Inflammatory macrophage treated with lipopolysaccharide for 1 hour (primary cell): ENCODE data around the gene IL18BP.

ENCODE experiments used
- DNase-seq, 2 donors: peaks; one replicate each; pipeline ENCODE4 v3.0.0-alpha.2; 2020 to 2022

IL18BP gene

DNA sequence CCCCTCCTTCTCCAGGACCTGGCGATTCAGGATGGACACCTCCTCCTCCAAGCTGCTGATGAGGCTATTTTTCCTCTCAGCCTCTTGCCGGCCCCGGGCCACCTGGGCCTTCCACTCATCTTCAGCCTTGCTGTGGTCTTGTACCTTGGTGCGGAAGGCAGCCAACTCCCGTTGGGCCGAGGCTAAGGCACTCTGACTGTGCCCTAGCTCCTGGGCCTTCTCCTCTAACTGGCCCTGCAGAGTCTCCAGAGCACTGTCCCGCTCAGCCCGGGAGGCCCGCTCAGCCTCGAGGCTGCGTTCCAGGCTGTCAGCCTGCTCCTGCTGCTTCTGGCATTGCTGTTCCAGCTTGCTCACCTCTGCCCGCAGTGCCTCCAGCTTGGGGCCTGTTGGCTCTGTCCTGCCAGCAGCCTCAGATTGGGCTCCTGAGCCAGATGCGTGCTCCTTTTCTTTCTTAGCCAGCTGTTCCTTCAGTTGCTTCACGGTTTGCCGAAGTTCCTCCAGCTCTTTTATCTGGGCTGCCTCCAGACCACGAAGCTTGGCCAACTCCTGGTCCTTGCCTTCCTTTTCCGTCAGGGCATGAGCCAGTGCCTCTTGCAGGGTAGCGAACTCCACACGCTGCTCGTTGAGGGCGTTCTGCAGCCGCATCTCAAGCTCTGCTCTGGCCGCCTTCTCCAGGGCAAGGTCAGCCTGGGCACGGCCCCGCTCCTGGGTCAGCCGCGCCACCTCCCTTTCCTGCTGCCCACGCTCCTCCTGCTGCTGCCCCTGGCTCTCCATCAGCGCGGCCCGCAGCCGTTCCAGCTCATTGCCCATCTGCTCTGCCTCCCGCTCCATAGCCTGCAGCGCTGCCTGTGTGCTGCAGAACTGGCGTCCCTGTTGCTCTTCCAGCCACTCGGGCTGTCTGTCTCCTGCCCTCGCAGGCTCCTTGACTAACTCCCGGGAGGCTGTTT is 15.3 kb downstream of the IL18BP start:
- no peak for DNase-seq

GRCh38 chr11:72014761-72015320 is 16.1 kb downstream of the IL18BP start:
- DNase-seq = no peak

DNA sequence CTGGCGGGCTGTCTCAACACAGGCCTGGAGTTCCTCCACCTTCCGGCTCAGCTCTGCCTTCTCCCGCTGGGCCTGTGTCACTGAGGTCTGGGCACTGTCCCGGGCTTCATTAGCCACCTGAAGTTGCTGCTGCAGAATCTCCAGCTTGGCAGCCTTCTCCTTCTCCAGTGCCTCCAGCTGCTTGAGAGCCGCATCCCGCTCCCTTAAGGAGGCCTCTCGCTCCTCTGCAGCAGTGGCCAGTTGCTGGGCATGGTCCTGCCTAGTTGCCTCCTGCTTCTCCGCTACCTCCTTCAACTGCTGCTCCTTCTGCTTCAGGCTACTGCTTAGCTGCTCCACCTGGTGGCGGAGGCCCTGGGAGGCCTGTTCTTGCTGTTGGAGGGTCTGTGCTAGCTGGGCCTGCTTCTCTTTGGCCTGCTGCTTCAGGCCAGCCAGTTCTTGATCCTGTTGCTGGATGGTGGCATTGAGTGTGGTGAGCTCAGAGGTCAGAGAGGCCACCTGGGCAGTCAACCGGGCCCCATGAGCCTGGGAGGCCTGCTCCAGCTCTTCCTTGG is 16.9 kb downstream of the IL18BP start:
- no peak for DNase-seq

DNA sequence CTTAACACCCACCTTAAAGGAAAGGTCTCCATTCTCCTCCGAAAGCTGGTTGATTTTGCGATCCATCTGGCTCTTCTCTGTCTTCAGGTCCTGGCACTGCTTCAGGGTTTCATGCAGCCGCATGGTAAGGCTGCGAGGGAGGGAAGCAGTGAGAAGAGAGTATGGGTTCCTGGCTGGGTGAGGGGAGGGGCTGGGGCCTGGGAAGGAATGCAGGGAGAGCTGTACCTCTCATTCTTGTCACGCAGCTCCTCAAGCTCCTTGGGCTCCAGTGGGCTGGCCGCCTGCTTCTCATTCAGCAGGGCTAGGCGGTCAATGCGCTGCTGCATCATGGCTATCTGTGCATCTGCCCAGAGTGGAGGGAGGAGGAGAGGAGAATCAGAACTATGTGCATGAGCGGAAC is 19.5 kb downstream of the IL18BP start:
- DNase-seq = no peak

GRCh38 chr11:72023335-72023734 is 24.6 kb downstream of the IL18BP start:
- DNase-seq = no peak

GRCh38 chr11:72024069-72024754 is 25.5 kb downstream of the IL18BP start:
- DNase-seq = no peak

DNA sequence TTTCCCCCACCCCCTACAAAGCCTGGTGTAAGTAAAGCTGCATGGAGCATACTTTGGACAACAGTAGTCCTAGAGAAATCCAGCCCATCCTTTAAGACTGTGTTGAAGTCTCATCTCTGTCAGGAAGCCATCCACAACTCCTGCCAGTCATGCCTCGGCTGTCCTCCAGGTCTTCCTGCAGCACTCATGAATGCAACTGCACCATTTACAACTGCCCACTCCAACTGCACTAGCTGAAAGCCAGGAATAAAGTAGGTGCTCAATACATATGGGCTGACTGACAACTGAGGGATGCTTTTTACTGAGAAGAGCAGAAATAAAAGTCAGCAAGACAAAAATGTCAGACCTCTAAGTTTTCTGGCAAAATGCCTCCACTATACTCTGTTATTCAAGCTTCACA is 27.4 kb downstream of the IL18BP start:
- DNase-seq = no peak

- no peak for DNase-seq
Measured at GRCh38 chr11:72030472-72031045, 31.9 kb downstream of the IL18BP start.

DNA sequence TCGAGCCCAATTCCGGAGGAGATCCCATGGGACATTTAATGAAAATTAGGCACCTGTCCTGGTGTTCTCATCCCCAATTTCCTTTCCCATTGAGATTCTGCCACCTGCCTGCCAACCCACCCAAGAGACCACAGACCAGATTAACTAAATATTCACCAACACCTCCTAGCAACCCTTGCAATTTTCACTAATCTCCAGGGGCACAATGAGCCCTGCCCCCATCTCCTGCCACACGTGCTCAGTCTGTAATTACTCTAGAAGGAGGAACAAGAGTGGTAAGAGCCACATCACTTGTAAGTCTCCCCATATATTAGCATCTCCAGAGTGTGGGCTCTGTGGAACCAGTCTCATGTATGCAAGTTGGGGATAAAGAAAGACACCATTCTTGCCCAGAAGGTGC is 38.0 kb downstream of the IL18BP start:
- DNase-seq = no peak

- no peak for DNase-seq
Measured at GRCh38 chr11:72037554-72038311, 39.0 kb downstream of the IL18BP start.

GRCh38 chr11:72038491-72038890 is 39.8 kb downstream of the IL18BP start:
- no peak for DNase-seq

DNA sequence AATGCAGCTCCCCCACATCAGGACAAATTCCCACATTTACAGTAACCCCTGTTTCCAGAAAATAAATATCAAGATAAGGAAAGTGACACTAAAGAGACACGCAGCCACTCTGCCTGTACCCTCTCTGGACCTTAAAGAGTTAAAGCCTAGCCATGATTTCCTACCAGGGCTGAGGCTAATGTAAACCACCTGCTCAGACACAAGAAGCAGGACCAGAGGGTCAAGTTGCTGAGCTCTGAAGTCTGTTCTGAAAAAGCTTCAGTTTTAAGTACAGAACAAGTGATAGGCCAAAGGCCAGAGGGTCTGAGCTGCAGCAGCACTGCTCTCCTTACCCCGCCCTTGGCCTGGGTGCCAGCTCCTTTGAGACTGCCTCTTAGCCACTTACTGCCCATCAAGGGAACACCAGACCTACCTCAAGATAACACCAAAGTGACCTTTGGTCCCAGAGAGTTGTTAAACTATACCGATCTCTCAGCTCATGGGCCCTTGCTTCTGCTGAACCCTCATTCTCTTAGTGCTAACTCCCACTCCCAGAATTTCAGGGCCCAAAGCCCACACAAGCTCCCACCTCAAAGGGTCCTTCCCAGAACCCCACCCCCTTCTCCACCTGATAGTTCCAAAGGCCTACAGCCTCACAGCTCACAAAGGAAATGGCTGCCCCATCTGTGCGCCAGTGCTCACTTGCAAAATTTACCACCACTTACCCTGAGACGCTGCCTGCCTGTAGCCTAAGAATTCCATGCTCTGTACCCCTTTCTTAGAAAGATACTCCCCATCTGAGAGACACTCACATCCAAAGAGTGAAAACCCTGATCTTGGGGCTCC is 40.5 kb downstream of the IL18BP start:
- no peak for DNase-seq

GRCh38 chr11:72039856-72040401 is 41.2 kb downstream of the IL18BP start:
- no peak for DNase-seq

- DNase-seq = peak; percentile 56 to 75
Measured at GRCh38 chr11:72040491-72041363, 42.0 kb downstream of the IL18BP start.

- no peak for DNase-seq
Measured at GRCh38 chr11:72041364-72042063, 42.8 kb downstream of the IL18BP start.

GRCh38 chr11:72042064-72042745 is 43.5 kb downstream of the IL18BP start:
- no peak for DNase-seq

DNA sequence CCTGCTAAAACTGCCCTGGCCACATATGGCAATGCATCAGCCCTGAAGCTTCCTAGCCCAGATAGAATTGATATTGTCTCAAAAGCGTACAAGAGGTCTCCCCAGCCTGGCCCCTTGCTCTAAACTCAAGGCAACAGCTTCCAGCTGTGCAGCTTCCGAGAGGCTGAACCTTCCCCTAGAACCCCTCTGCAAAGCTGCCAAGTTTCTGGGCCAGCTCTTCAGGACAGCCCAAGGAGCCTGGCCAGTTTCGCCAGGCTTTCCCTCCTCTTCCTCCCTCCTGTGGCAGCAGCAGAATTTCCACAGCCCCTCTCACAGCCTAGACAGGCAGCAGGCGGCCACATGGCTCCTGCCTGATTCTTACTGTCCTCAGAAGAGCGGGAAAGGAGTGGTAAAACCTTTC is 47.1 kb downstream of the IL18BP start:
- DNase-seq = no peak

DNA sequence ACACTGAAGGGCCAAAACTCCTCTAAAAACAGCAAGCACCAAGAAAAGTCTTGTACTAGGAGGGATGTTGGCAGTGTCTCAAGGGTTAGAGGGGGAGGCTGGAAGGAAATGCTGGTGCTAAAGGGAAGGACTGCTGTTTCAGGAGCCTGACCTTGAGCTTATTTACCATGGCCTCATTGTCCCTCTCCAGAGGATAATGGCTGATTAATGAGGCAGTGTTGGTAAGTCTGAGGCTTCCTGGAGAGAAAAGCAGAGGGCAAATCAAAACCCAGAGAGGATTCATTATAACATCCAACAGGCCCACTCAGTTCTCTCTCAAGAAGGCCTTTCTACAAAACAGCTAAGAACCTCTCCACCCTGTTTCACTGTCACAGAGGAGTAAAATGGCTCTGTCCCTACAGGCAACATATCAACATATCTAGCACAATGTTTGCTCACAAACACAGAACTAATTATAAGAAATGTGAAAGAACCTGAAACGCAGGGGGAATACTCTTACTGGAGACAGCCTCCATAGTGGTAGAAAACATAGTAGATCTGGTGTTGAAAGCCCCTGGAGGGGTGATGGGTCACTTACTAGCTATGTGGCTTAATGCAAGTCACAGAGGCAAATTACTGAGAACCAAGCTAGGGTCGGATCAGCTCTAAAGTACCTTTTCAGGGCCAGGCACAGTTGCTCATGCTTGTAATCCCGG is 50.2 kb downstream of the IL18BP start:
- no peak for DNase-seq
